Urothelium cell line (cell line): ENCODE measurements around the gene SLC22A6.

Experiments used
- DNase-seq: peaks from one replicate; pipeline ENCODE4 v3.0.0; 2011; ENCODE audit warnings: low spot score, mixed read lengths
- FAIRE-seq: peaks from 2 replicates; lab custom pipeline; 2011; peaks lifted over from hg19 to GRCh38; lab: Jason Lieb, UNC

The SLC22A6 gene

DNA sequence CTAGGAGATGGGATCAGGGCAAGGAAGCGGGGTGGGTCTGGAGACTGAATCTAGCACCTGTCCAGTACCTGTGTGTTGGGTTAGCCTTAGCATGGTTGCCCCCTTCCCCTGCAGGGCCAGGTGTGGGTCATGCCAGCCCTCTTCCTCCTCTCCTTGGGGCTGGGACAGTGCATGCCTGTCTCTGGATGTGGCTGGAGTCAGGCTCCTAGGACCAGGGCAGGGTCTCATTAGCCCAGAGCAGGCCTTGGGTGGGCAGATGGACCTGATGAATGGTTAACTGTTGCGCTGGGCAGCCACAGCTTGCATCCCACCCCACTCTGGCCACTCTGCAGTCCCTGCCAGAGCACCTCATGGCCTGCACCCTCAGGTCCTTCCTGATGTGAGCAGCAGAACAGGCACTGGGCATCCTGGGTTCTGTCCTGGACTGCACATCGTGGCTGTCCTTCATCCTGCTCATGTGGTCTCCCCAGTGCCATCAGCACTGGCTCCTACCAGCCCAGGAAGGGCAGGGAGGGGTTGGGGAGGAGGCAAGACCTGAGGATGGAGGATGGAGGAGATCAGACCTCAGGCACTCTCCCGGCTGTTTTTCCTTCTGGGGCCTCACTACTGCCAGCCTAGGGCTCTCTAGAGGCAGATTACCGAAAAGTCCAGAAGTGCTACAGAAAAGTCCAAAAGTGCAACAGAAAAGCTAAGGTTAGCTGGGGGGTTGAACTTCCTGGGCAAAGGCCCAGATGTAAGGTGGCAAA is 50.8 kb downstream of the SLC22A6 start:
- FAIRE-seq (no peak), DNase-seq (no peak)

DNA sequence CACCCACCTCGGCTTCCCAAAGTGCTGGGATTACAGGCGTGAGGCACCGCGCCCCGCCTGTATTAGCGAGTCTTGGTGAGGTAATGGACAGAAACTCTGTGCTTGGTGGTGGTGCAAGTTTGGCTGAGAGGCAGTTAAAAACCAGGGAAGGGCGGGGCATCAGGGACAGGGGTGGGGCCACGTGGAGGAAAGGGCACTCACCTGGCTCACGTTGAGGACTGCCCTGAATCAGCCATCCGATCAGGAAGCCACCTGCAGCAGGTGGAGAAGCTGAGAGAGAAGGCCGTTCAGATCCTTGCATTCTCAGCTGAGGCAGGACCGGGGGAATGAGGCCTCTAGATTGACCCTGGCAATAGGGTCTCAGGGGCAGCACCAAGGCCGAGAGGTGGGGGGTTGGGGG is 51.5 kb downstream of the SLC22A6 start:
- FAIRE-seq: no peak
- DNase-seq: no peak

DNA sequence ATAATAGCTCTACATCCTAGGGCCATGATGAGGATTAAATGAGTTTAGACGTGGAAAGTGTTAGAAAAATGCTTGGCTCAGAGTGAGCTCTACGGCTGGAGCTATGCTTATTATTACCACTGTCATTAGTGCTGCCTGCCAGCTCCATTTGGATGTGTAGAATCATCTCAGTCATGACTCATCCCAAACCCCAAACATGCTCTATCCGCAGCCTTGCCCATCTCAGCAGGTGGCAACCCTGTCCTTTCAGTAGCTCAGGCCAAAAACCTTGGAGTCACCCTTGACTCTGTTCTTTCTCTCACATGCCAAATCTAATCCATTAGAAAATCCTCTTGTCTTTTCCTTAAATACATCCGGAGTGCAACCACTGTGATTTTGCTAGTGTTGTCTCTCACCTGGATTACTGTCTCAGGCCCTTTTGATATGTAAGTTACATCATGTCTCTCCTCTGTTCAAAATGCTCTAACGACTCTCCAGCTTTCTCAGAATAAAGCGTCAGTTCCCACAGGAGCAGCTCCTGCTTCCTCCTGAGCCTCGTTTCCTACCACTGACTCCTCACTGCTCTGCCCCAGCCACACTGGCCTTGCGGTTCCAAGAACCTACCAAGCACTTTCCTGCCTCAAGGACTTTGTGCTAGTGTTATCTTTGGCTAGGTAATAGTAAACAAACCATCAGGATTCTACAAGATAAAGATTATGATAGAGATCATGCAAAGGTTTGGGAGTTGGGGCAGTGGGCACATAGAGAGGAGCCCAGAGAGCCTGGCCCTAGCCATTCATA is 53.1 kb downstream of the SLC22A6 start:
- FAIRE-seq (no peak), DNase-seq (peak; percentile 37)

DNA sequence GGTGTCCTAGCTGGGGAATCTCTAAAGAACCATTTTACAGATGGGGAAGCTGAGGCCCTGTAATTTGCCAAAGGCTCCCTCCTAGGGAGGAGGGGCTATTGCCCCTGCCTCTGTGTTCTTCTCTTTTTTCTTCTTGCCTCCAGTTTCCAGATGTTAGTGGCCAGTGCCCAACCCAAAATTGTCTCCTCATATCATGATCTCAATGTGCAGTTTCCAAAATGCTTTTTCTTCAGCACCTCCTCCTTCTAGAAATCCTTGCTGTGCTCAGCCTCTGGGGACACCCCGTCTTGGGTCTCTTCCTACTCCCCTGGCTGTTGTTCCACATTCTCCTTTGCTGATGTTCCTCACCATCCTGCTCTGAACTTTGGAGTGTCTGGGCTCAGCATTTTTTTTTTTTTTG is 54.1 kb downstream of the SLC22A6 start:
- DNase-seq (no peak), FAIRE-seq (no peak)

DNA sequence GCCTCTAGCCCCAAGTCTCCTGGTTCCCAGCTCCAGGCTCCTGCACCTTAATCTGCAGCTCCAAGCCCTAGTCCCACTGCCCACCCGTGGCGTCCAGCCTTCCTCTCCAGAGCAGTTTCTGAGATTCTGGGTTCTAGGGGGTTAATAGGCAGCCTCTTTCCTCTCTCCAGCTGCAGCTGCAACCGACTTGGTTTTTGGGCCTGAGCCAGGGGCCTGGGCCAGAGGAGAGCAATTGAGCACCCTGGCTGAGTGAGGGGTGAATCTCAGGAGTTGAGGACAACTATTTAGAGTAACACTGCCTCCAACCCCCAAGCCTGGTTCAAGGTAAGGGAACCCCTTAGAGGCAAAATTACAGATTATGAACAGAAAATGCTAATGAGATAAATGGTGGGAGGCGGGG is 54.6 kb downstream of the SLC22A6 start:
- DNase-seq: no peak
- FAIRE-seq: no peak

DNA sequence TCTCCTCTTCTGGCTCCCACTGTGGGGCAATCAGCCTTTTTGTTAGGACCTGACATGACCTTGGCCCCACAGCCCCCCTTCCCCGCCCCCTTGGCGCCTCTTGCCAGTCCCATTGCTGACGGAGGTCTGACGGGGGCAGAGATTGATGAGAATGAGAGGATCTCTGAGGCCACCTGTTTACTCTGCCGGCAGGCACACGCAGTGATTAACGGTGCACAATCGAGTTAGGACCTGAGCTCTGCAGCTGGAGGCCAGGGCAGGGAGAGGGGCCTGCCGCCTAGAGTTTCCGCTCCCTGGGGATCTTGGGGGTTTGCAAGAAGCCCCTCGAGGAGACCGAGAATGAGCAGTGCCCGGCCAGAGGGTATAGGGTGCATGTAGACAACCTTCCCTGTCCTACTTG is 56.8 kb downstream of the SLC22A6 start:
- FAIRE-seq: no peak
- no peak for DNase-seq

DNA sequence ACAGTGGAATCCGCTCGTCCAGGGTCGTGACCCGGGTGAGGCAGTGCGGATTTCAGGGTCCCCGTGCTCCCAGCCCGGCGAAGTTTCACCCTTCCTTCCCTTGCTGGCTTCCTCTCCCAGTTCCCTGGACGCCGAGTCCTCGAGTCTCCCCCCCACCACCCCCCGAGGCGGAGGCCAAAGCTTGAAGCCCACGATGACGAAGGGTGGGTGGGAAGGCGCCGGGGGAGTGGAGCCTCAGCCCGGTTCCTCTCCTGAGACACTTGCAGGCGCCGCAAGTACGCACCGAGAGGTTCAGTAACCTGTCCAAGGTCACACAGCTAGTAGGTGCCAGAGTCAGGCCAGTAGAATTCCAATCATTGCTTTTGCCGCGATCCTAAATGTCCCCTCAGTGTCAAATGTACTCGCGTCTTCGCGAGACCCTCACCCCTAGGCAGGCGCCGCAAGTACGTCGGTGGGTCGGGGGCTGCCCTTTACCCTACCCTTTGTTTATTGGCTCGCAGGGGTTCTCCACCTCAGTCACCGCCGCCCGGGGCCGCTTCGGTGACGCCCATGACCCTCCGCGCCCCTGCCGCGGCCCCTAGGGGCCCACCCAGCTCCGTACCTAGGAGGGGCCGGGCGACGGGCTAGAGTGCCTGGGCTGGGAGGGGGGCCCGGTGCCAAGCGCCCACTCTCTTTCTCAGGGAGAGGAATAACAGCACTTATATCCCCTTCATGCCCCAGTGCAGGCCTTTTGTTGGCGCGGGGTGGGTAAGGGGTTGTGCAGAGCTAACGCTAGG is 57.9 kb downstream of the SLC22A6 start:
- FAIRE-seq (no peak), DNase-seq (no peak)
